Astrocyte (in vitro differentiated cells and primary cell): ENCODE data around the gene MTF1.

Experiments
- CTCF ChIP-seq: IDR thresholded peaks from 2 replicates; pipeline ENCODE4 v1.5.1; 2011; ENCODE audit warnings: low read depth, mild to moderate bottlenecking, inconsistent platforms, low read length, moderate library complexity; ENCODE audit not compliant: insufficient read depth
- EZH2 ChIP-seq: IDR thresholded peaks from 2 replicates; pipeline ENCODE4 v1.6.1; 2012; ENCODE audit warnings: mild to moderate bottlenecking, low read length, inconsistent platforms; ENCODE audit not compliant: insufficient read depth

- TF ChIP-seq CTCF = no peak
- no peak for TF ChIP-seq EZH2
Observed at GRCh38 chr1:37761416-37762095, 97.8 kb downstream of the MTF1 start.
